Measurements from ENCODE around the gene LMNA.

- TF ChIP-seq POLR2A (IDR thresholded peaks at IDR 0.05; ENCODE audit: low read length) (no peak), GATA1 (IDR thresholded peaks at IDR 0.05; ENCODE audit: low read depth, low read length) (no peak)
These were observed 8.2 kb downstream of the LMNA start for GRCh38 chr1:156122519-156123355.

Measured in erythroblast (primary cell).